Measurements from ENCODE around the gene AK1. TPM values are rescaled to one million over a fixed set of nuclear protein-coding genes. Genes with fewer than 3 reads are reported as not detected.

AK1 gene
- total and polyA plus RNA-seq, 2 of the 13 experiments (the other 11 are each of a cell fraction or from before 2014, with no cell fraction given) = 19.1 to 32.8 TPM

GRCh38 chr9:127856094-127856728 lies 21.3 kb downstream of the AK1 start (continued):
- no peak for TF ChIP-seq DR1 (CRISPR knock-in tag; IDR thresholded peaks at IDR 0.05)
- no peak for TF ChIP-seq THYN1 (CRISPR knock-in tag; IDR thresholded peaks at IDR 0.05; ENCODE audit: borderline replicate concordance, low read depth)
- no peak for TF ChIP-seq ZFP82 (CRISPR knock-in tag; IDR thresholded peaks at IDR 0.05; ENCODE audit: borderline replicate concordance)
- TF ChIP-seq ZFX (CRISPR knock-in tag; IDR thresholded peaks at IDR 0.05; ENCODE audit: low read depth) = peak; percentile 55; the same call in 1 of the 2 replicates
- TF ChIP-seq, protein P1, sequence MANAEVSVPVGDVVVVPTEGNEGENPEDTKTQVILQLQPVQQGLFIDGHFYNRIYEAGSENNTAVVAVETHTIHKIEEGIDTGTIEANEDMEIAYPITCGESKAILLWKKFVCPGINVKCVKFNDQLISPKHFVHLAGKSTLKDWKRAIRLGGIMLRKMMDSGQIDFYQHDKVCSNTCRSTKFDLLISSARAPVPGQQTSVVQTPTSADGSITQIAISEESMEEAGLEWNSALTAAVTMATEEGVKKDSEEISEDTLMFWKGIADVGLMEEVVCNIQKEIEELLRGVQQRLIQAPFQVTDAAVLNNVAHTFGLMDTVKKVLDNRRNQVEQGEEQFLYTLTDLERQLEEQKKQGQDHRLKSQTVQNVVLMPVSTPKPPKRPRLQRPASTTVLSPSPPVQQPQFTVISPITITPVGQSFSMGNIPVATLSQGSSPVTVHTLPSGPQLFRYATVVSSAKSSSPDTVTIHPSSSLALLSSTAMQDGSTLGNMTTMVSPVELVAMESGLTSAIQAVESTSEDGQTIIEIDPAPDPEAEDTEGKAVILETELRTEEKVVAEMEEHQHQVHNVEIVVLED (CRISPR knock-in tag; IDR thresholded peaks at IDR 0.05; ENCODE audit: borderline replicate concordance) = no peak
- no peak for TF ChIP-seq ZNF558 (CRISPR knock-in tag; IDR thresholded peaks at IDR 0.05; ENCODE audit: borderline replicate concordance)
- TF ChIP-seq ZIK1 (CRISPR knock-in tag; IDR thresholded peaks at IDR 0.05; ENCODE audit: borderline replicate concordance, low read depth) = no peak
- no peak for TF ChIP-seq SIX4 (CRISPR knock-in tag; IDR thresholded peaks at IDR 0.05)
- no peak for TF ChIP-seq ZNF354B (CRISPR knock-in tag; IDR thresholded peaks at IDR 0.05)
- no peak for TF ChIP-seq ZBTB25 (CRISPR knock-in tag; IDR thresholded peaks at IDR 0.05)
- no peak for TF ChIP-seq SUZ12 (IDR thresholded peaks at IDR 0.05; ENCODE audit: low read depth, low read length)
- no peak for TF ChIP-seq ELF4 (CRISPR knock-in tag; IDR thresholded peaks at IDR 0.05; ENCODE audit: borderline replicate concordance)
- TF ChIP-seq SIX1 (CRISPR knock-in tag; IDR thresholded peaks at IDR 0.05; ENCODE audit: borderline replicate concordance) = no peak
- TF ChIP-seq ZNF329 (CRISPR knock-in tag; IDR thresholded peaks at IDR 0.05; ENCODE audit: low read depth) = no peak
- TF ChIP-seq, protein P2, sequence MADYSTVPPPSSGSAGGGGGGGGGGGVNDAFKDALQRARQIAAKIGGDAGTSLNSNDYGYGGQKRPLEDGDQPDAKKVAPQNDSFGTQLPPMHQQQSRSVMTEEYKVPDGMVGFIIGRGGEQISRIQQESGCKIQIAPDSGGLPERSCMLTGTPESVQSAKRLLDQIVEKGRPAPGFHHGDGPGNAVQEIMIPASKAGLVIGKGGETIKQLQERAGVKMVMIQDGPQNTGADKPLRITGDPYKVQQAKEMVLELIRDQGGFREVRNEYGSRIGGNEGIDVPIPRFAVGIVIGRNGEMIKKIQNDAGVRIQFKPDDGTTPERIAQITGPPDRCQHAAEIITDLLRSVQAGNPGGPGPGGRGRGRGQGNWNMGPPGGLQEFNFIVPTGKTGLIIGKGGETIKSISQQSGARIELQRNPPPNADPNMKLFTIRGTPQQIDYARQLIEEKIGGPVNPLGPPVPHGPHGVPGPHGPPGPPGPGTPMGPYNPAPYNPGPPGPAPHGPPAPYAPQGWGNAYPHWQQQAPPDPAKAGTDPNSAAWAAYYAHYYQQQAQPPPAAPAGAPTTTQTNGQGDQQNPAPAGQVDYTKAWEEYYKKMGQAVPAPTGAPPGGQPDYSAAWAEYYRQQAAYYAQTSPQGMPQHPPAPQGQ (CRISPR knock-in tag; IDR thresholded peaks at IDR 0.05; ENCODE audit: borderline replicate concordance) = no peak
- TF ChIP-seq KLF15 (CRISPR knock-in tag; IDR thresholded peaks at IDR 0.05; ENCODE audit: borderline replicate concordance) = no peak
- TF ChIP-seq GATAD2A (CRISPR knock-in tag; IDR thresholded peaks at IDR 0.05) = no peak
- no peak for TF ChIP-seq SIN3B (IDR thresholded peaks at IDR 0.05; ENCODE audit: low read length)
- TF ChIP-seq, protein P3, sequence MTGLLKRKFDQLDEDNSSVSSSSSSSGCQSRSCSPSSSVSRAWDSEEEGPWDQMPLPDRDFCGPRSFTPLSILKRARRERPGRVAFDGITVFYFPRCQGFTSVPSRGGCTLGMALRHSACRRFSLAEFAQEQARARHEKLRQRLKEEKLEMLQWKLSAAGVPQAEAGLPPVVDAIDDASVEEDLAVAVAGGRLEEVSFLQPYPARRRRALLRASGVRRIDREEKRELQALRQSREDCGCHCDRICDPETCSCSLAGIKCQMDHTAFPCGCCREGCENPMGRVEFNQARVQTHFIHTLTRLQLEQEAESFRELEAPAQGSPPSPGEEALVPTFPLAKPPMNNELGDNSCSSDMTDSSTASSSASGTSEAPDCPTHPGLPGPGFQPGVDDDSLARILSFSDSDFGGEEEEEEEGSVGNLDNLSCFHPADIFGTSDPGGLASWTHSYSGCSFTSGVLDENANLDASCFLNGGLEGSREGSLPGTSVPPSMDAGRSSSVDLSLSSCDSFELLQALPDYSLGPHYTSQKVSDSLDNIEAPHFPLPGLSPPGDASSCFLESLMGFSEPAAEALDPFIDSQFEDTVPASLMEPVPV (CRISPR knock-in tag; IDR thresholded peaks at IDR 0.05) = no peak
- TF ChIP-seq ZNF766 (CRISPR knock-in tag; IDR thresholded peaks at IDR 0.05; ENCODE audit: borderline replicate concordance) = no peak
- TF ChIP-seq, protein P4, sequence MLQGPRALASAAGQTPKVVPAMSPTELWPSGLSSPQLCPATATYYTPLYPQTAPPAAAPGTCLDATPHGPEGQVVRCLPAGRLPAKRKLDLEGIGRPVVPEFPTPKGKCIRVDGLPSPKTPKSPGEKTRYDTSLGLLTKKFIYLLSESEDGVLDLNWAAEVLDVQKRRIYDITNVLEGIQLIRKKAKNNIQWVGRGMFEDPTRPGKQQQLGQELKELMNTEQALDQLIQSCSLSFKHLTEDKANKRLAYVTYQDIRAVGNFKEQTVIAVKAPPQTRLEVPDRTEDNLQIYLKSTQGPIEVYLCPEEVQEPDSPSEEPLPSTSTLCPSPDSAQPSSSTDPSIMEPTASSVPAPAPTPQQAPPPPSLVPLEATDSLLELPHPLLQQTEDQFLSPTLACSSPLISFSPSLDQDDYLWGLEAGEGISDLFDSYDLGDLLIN (CRISPR knock-in tag; IDR thresholded peaks at IDR 0.05; ENCODE audit: borderline replicate concordance) = no peak
- TF ChIP-seq ZSCAN25 (CRISPR knock-in tag; IDR thresholded peaks at IDR 0.05) = peak; percentile 93
- TF ChIP-seq TRIM24 (CRISPR knock-in tag; IDR thresholded peaks at IDR 0.05) = no peak

Measured in HepG2 (cell line).